Small intestine (tissue), 16 donors: ENCODE results near the gene SMDT1. TPM values are rescaled to one million over a fixed set of nuclear protein-coding genes. Genes with fewer than 3 reads are reported as not detected.

Source experiments
- DNase-seq, 2 donors: peaks; one replicate each; pipeline versions ENCODE4 v3.0.0 to v3.0.0-alpha.2; 2013
- FAIRE-seq: peaks from 2 replicates; lab custom pipeline; 2012; peaks lifted over from hg19 to GRCh38; lab: Jason Lieb, UNC
- H3K27ac ChIP-seq, 3 donors: one replicate each; pipeline ENCODE4 v1.5.1; 2013; ENCODE audit warnings: low read length in 2 of 3, mild to moderate bottlenecking in 2 of 3, control low read depth in 1 of 3, inconsistent platforms in 1 of 3, low read depth in 1 of 3, moderate library complexity in 1 of 3
- H3K27me3 ChIP-seq, 3 donors: one replicate each; pipeline ENCODE4 v1.6.1; 2013; ENCODE audit warnings: low read length in 3 of 3, inconsistent platforms in 1 of 3; ENCODE audit not compliant: control insufficient read depth in 3 of 3, insufficient read depth in 3 of 3
- H3K36me3 ChIP-seq, 3 donors: one replicate each; pipeline ENCODE4 v1.6.1; 2013; ENCODE audit warnings: low read length in 3 of 3, inconsistent platforms in 1 of 3, low read depth in 1 of 3, mild to moderate bottlenecking in 1 of 3, moderate library complexity in 1 of 3; ENCODE audit not compliant: control insufficient read depth in 3 of 3, insufficient read depth in 2 of 3
- H3K4me1 ChIP-seq, 3 donors: one replicate each; pipeline ENCODE4 v1.6.1; 2013; ENCODE audit warnings: low read length in 2 of 3, inconsistent platforms in 1 of 3, low read depth in 1 of 3, mild to moderate bottlenecking in 1 of 3, moderate library complexity in 1 of 3; ENCODE audit not compliant: control insufficient read depth in 3 of 3, insufficient read depth in 2 of 3
- H3K4me3 ChIP-seq, 3 donors: one replicate each; pipeline ENCODE4 v1.5.1; 2013; ENCODE audit warnings: low read length in 3 of 3, control low read depth in 1 of 3, inconsistent platforms in 1 of 3, low read depth in 1 of 3, mild to moderate bottlenecking in 1 of 3, moderate library complexity in 1 of 3
- H3K9me3 ChIP-seq, 2 donors: one replicate each; pipeline ENCODE4 v1.6.1; 2013; ENCODE audit warnings: low read depth in 1 of 2, low read length in 1 of 2; ENCODE audit not compliant: control insufficient read depth in 2 of 2, insufficient read depth in 1 of 2
- WGBS, 3 donors: extraction: QIAGEN DNeasy Blood & Tissue Kit; methylation state at CpG; one replicate each; pipeline ENCODE4 v1.1.7; 2013; 5-methylcytosine and 5-hydroxymethylcytosine counted together
- long read RNA-seq, 10 donors: transcript quantifications; one replicate each; lab custom pipeline, GENCODE V29; 2026
- polyA plus RNA-seq, 4 donors: library from polyadenylated mRNA; stranded (reverse) in 3 of 4; unstranded in 1 of 4; fragments of 200-250 nt in 3 of 4; fragments of 120-200 nt in 1 of 4; gene quantifications; one replicate each; pipeline versions ENCODE4 v1.2.1 to v1.2.3, GENCODE V29; 2013
- donor health status: healthy with polysubstance abuse.
- donor health status: control.
- donor health status: control.
- donor health status: Bipolar disorder and iron deficiency.
- donor health status: healthy.

Gene SMDT1
- polyA plus RNA-seq: 100 to 1,000 TPM in 3 of 4 donors, 10 to 100 TPM in 1; 98.4 to 304 (median 134) TPM
- long read RNA-seq, donor 1, transcript SMDT1-202 (3 exons, 591 nt): minor isoform, 21 of 756 reads
- long read RNA-seq, donor 1, transcript SMDT1-201 (3 exons, 1,567 nt): major isoform, 255 of 756 reads
- long read RNA-seq, donor 1, partial matches to known transcripts: 77 of 756 reads
- long read RNA-seq, donor 1, other reads (novel, unspliced or antisense): 399 of 756 reads
- long read RNA-seq, donor 2, transcript SMDT1-201 (3 exons, 1,567 nt): major isoform, 38 of 40 reads
- long read RNA-seq, donor 2, partial matches to known transcripts: 0 of 40 reads
- long read RNA-seq, donor 2, other reads (novel, unspliced or antisense): 0 of 40 reads
- long read RNA-seq, donor 3, transcript SMDT1-201 (3 exons, 1,567 nt): major isoform, 107 of 128 reads
- long read RNA-seq, donor 3, transcript SMDT1-202 (3 exons, 591 nt): minor isoform, 11 of 128 reads
- long read RNA-seq, donor 3, partial matches to known transcripts: 7 of 128 reads
- long read RNA-seq, donor 3, other reads (novel, unspliced or antisense): 0 of 128 reads
- long read RNA-seq, donor 4: 0 reads
- long read RNA-seq, donor 5, transcript SMDT1-201 (3 exons, 1,567 nt): major isoform, 34 of 131 reads
- long read RNA-seq, donor 5, partial matches to known transcripts: 20 of 131 reads
- long read RNA-seq, donor 5, other reads (novel, unspliced or antisense): 77 of 131 reads
- long read RNA-seq, donor 6, transcript SMDT1-202 (3 exons, 591 nt): minor isoform, 7 of 135 reads
- long read RNA-seq, donor 6, transcript SMDT1-201 (3 exons, 1,567 nt): major isoform, 114 of 135 reads
- long read RNA-seq, donor 6, partial matches to known transcripts: 13 of 135 reads
- long read RNA-seq, donor 6, other reads (novel, unspliced or antisense): 0 of 135 reads
- long read RNA-seq, donor 7, transcript SMDT1-201 (3 exons, 1,567 nt): major isoform, 245 of 284 reads
- long read RNA-seq, donor 7, transcript SMDT1-202 (3 exons, 591 nt): minor isoform, 15 of 284 reads
- long read RNA-seq, donor 7, transcript SMDT1-203 (2 exons, 556 nt): minor isoform, 5 of 284 reads
- long read RNA-seq, donor 7, partial matches to known transcripts: 8 of 284 reads
- long read RNA-seq, donor 7, other reads (novel, unspliced or antisense): 11 of 284 reads
- long read RNA-seq, donor 8, transcript SMDT1-201 (3 exons, 1,567 nt): major isoform, 11 of 11 reads
- long read RNA-seq, donor 8, partial matches to known transcripts: 0 of 11 reads
- long read RNA-seq, donor 8, other reads (novel, unspliced or antisense): 0 of 11 reads
- long read RNA-seq, donor 9, transcript SMDT1-201 (3 exons, 1,567 nt): major isoform, 21 of 95 reads
- long read RNA-seq, donor 9, partial matches to known transcripts: 17 of 95 reads
- long read RNA-seq, donor 9, other reads (novel, unspliced or antisense): 56 of 95 reads
- long read RNA-seq, donor 10, transcript SMDT1-202 (3 exons, 591 nt): minor isoform, 13 of 147 reads
- long read RNA-seq, donor 10, transcript SMDT1-201 (3 exons, 1,567 nt): major isoform, 126 of 147 reads
- long read RNA-seq, donor 10, partial matches to known transcripts: 8 of 147 reads
- long read RNA-seq, donor 10, other reads (novel, unspliced or antisense): 0 of 147 reads

GRCh38 chr22:42079319-42080251, at the start of gene SMDT1:
Gene SMDT1 (plus strand): TSS chr22:42079700. CDS start chr22:42079769, 69 bp downstream.
- WGBS, 3 donors: 0% methylated on average over 65 to 71 of the region's 71 CpGs
- H3K27ac ChIP-seq: peak within 1 kb of the TSS; percentile 96 to 99 (median 98)
- H3K9me3 ChIP-seq: no peaks in the 10 kb centered on the region
- DNase-seq: peak; percentile 99
- no peaks in the 10 kb centered on the region for H3K27me3 ChIP-seq
- H3K4me1 ChIP-seq: peaks cover 3 to 30% (median 8%) of the 10 kb centered on the region in 3 donors
- peaks cover 0 to 57% (median 9%) of the 10 kb centered on the region in 3 donors for H3K36me3 ChIP-seq
- peak within 1 kb of the TSS; percentile 60 to 85 (median 68) for H3K4me3 ChIP-seq
- FAIRE-seq: no peak

GRCh38 chr22:42033263-42034181, 46.0 kb upstream of the SMDT1 start:
- Histone ChIP-seq H3K4me1 (no peaks in the 10 kb centered on the region), H3K4me3 (no peak overlapping the region), H3K36me3 (no peaks in the 10 kb centered on the region), H3K27me3 (no peaks in the 10 kb centered on the region), H3K9me3 (peaks cover 3 to 19% of the 10 kb centered on the region in 2 donors), H3K27ac (no peak overlapping the region)
- 91 to 94% (median 93%) methylated on average over 5 of the region's 5 CpGs for WGBS, 3 donors
- peak in 1 of 2 donors; percentile 16 for DNase-seq
- no peak for FAIRE-seq

- 85 to 94% (median 91%) methylated on average over 7 to 8 of the region's 8 CpGs for WGBS, 3 donors
- H3K4me1 ChIP-seq: no peaks in the 10 kb centered on the region
- no peak for DNase-seq
- no peak for FAIRE-seq
- H3K36me3 ChIP-seq: no peaks in the 10 kb centered on the region
- no peak overlapping the region for H3K4me3 ChIP-seq
- peaks cover 3 to 19% of the 10 kb centered on the region in 2 donors for H3K9me3 ChIP-seq
- H3K27ac ChIP-seq: no peak overlapping the region
- no peaks in the 10 kb centered on the region for H3K27me3 ChIP-seq
Measured at GRCh38 chr22:42035256-42035655, 44.2 kb upstream of the SMDT1 start.

- WGBS, 3 donors: 93 to 94% (median 93%) methylated on average over 5 of the region's 5 CpGs
- no peaks in the 10 kb centered on the region for H3K36me3 ChIP-seq
- FAIRE-seq: no peak
Measured at GRCh38 chr22:42039271-42039670, 40.2 kb upstream of the SMDT1 start.

GRCh38 chr22:42041784-42042183, 37.7 kb upstream of the SMDT1 start:
- no peak overlapping the region for H3K27ac ChIP-seq
- DNase-seq (no peak), FAIRE-seq (no peak)
- H3K9me3 ChIP-seq: peaks cover 0 to 18% of the 10 kb centered on the region in 2 donors
- no peaks in the 10 kb centered on the region for H3K4me1 ChIP-seq
- no peaks in the 10 kb centered on the region for H3K27me3 ChIP-seq
- H3K36me3 ChIP-seq: no peaks in the 10 kb centered on the region
- H3K4me3 ChIP-seq: no peak overlapping the region

More at GRCh38 chr22:42039271-42039670, 40.2 kb upstream of the SMDT1 start:
- H3K4me1 ChIP-seq: no peaks in the 10 kb centered on the region
- H3K27me3 ChIP-seq: no peaks in the 10 kb centered on the region
- no peak overlapping the region for H3K27ac ChIP-seq
- no peak for DNase-seq
- H3K4me3 ChIP-seq: no peak overlapping the region
- H3K9me3 ChIP-seq: peaks cover 0 to 22% of the 10 kb centered on the region in 2 donors

GRCh38 chr22:42050641-42051180, 28.8 kb upstream of the SMDT1 start:
- no peaks in the 10 kb centered on the region for H3K36me3 ChIP-seq
- no peak overlapping the region for H3K27ac ChIP-seq
- DNase-seq (no peak), FAIRE-seq (no peak)
- WGBS, 3 donors: 67 to 78% (median 76%) methylated on average over 2 of the region's 2 CpGs
- H3K4me3 ChIP-seq: no peak overlapping the region
- H3K4me1 ChIP-seq: no peaks in the 10 kb centered on the region
- no peaks in the 10 kb centered on the region for H3K27me3 ChIP-seq
- H3K9me3 ChIP-seq: no peaks in the 10 kb centered on the region
